ENCODE data around the gene YEATS4.

DNA sequence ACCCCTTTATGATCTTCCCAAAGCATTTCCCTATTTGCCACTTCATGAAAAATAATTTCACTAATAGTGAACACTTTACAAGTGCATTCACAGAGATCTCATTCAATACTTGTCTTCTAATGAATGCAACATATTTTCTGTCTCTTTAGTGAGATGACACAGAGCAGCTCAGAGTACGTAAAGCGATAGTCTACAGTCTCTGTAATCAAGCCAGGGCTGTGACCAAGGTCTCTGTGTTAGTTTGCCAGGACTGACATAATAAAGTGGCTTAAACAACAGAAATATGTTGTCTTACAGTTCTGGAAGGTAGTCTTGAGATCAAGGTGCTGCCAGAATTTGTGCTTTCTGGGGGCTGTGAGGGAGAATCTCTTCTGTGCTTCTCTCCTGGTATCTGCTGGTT lies 77.5 kb downstream of the YEATS4 start:
- TF ChIP-seq POLR2A (IDR thresholded peaks at IDR 0.05; ENCODE audit: low read length) (no peak), GATA1 (IDR thresholded peaks at IDR 0.05; ENCODE audit: low read depth, low read length) (no peak)

All from erythroblast (primary cell).